ENCODE measurements around the gene PLCG1.

Gene PLCG1

DNA sequence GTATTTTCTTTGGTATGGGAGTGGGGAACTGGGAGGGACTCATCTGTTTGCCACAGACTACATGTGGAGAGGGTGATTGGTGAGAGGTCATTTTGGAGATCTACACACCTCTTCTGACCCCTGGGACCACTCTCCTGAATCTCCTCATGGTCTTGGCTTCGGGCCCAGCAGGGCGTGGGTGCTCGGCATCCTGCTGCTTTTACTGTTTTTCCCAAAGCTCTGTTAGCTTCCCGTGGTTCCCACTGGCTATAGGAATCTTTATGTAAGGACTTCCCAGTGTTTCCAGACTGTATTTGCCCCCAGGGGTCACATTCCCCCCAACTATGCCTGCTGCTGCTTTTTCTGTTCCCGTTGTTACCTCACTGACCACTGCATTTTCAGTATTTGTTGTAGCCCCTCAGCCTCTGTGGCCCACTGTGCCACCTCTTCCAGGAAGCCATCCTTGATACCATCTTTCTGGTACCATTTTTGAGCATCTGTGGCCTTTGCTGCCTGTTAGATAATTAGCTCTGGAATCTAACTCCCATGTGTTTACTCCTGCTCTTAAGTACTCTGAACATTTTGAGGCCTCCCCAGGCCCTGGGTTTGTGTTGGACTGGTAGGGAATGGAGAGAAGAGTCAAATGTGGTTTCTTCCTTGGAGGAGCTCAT, 14.9 kb downstream of the PLCG1 start:
- TF ChIP-seq, protein P1, sequence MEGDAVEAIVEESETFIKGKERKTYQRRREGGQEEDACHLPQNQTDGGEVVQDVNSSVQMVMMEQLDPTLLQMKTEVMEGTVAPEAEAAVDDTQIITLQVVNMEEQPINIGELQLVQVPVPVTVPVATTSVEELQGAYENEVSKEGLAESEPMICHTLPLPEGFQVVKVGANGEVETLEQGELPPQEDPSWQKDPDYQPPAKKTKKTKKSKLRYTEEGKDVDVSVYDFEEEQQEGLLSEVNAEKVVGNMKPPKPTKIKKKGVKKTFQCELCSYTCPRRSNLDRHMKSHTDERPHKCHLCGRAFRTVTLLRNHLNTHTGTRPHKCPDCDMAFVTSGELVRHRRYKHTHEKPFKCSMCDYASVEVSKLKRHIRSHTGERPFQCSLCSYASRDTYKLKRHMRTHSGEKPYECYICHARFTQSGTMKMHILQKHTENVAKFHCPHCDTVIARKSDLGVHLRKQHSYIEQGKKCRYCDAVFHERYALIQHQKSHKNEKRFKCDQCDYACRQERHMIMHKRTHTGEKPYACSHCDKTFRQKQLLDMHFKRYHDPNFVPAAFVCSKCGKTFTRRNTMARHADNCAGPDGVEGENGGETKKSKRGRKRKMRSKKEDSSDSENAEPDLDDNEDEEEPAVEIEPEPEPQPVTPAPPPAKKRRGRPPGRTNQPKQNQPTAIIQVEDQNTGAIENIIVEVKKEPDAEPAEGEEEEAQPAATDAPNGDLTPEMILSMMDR (IDR thresholded peaks at IDR 0.05; ENCODE audit: low read length, missing control alignments), result no peak
- no peak overlapping the region for H3K4me3 ChIP-seq (replicated peaks; ENCODE audit: low read depth, low read length)
- no peak for DNase-seq (ENCODE audit: low read depth)

GRCh38 chr20:41154436-41155176, 17.3 kb downstream of the PLCG1 start:
- TF ChIP-seq, protein P1 (IDR thresholded peaks at IDR 0.05; ENCODE audit: low read length, missing control alignments), result no peak
- DNase-seq (ENCODE audit: low read depth), result no peak
- no peak overlapping the region for H3K4me3 ChIP-seq (replicated peaks; ENCODE audit: low read depth, low read length)

DNA sequence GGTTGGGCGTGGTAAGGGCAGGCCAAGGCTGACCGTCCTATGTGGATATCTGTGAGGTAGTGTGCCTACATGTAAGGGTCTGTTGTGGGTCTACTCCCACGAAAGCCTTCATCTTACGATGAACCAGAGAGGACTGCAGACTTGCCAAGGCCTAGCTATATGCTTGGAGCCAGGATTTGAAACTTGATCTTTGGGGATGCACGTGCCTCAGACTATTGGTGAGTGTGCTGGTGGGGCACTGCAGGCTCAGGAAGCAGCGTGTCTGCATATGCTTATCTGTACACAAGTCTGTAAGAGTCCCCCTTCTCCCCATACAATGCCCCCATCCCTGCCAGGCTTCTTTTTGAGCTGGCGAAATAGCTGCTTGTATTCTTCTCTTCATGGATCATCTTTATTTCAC, 17.9 kb downstream of the PLCG1 start:
- H3K4me3 ChIP-seq (replicated peaks; ENCODE audit: low read depth, low read length), result no peak overlapping the region
- TF ChIP-seq, protein P1 (IDR thresholded peaks at IDR 0.05; ENCODE audit: low read length, missing control alignments), result no peak
- DNase-seq (ENCODE audit: low read depth), result no peak

DNA sequence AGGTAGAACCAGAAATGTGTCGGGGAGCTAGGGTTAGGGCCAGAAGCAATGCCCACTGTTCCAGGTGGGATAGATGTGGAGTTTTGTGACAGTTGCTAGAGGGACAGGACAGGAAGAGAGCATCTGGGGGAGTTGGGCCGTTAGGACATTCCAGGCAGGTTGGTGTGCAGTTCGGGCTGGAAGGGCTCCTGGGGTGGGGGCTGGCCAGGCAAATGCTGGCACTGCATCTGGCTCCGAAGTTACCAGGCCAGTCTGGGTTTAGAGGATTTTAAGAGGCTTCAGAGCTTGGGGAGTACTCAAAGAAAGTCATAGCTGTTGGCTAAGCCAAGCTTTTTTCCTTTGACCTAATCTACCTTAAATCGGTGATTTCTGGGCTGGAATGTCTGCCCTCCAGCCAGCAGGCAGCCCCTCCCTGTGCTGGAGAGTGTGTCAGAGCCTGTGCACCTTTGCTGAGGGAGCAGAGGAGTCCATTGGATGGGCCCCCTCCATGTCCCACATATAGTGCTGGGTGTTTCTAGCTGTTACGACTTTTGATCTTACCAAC, 20.8 kb downstream of the PLCG1 start:
- TF ChIP-seq, protein P1 (IDR thresholded peaks at IDR 0.05; ENCODE audit: low read length, missing control alignments), result no peak
- no peak overlapping the region for H3K4me3 ChIP-seq (replicated peaks; ENCODE audit: low read depth, low read length)

GRCh38 chr20:41159547-41159946, 22.2 kb downstream of the PLCG1 start:
- TF ChIP-seq, protein P1 (IDR thresholded peaks at IDR 0.05; ENCODE audit: low read length, missing control alignments), result no peak
- DNase-seq (ENCODE audit: low read depth), result no peak
- H3K4me3 ChIP-seq (replicated peaks; ENCODE audit: low read depth, low read length), result no peak overlapping the region

More for the DNA sequence above, 20.8 kb downstream of the PLCG1 start:
- DNase-seq (ENCODE audit: low read depth), result no peak

DNA sequence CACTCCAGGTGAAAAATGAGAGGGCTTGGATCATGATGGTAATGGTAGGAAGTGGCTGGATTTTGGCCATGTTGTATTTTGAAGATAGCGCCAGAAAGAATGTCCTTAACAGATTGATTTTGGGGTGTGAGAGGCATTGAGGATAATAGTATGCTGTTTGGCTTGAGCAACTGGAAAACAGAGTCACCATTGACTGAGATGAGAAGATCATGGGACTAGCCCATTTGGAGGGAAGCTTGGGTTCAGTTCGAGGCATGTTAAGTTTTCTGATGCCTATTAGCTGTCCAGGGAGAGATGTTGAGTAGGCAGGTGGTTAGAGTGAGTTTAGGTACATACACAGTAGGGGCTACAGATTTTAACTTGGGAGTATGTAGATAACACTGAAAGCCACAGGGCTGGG, 23.3 kb downstream of the PLCG1 start:
- H3K4me3 ChIP-seq (replicated peaks; ENCODE audit: low read depth, low read length), result no peak overlapping the region
- TF ChIP-seq, protein P1 (IDR thresholded peaks at IDR 0.05; ENCODE audit: low read length, missing control alignments), result no peak
- DNase-seq (ENCODE audit: low read depth), result no peak
